HCT116 (cell line): Measurements from ENCODE around the gene STX16.

Source experiments
- EGR1 ChIP-seq: IDR thresholded peaks from 2 replicates; pipeline ENCODE4 v1.6.1; 2012; ENCODE audit warnings: low read depth
- FOSL1 ChIP-seq: IDR thresholded peaks from 2 replicates; pipeline ENCODE4 v1.6.1; 2012; ENCODE audit warnings: low read depth
- POLR2AphosphoS5 ChIP-seq: IDR thresholded peaks from 2 replicates; pipeline ENCODE4 v1.6.1; 2011; ENCODE audit warnings: mild to moderate bottlenecking, low read depth, low read length, moderate library complexity
- RAD21 ChIP-seq: IDR thresholded peaks from 2 replicates; pipeline ENCODE4 v1.6.1; 2012; ENCODE audit warnings: low read depth, mild to moderate bottlenecking
- TCF7L2 ChIP-seq: IDR thresholded peaks from 2 replicates; pipeline ENCODE4 v1.7.0; 2011; ENCODE audit warnings: borderline replicate concordance, inconsistent platforms; ENCODE audit not compliant: insufficient read depth, insufficient read length; ENCODE audit errors: extremely low read depth
- ZFX ChIP-seq: fragments of 450-650 bp; IDR thresholded peaks from 2 replicates; pipeline ENCODE4 v1.6.1; 2017
- TF ChIP-seq, protein P1 (sequence below), 3 experiments: fragments of 200-600 bp in 1 of 3; sonication (generic) in 1 of 3; IDR thresholded peaks in 2 of 3; conservative IDR thresholded peaks in 1 of 3; 2 replicates each; pipeline ENCODE4 v1.5.1; 2012 to 2017; ENCODE audit warnings: low read depth in 2 of 3, low read length in 2 of 3, antibody characterized with exemption in 1 of 3, borderline replicate concordance in 1 of 3, control low read depth in 1 of 3, mild to moderate bottlenecking in 1 of 3, mixed read lengths in 1 of 3, mixed run types in 1 of 3, moderate library complexity in 1 of 3; ENCODE audit not compliant: insufficient read depth in 1 of 3

GRCh38 chr20:58624687-58625086, 26.4 kb upstream of the STX16 start:
- no peak for TF ChIP-seq RAD21
- TF ChIP-seq, protein P1, sequence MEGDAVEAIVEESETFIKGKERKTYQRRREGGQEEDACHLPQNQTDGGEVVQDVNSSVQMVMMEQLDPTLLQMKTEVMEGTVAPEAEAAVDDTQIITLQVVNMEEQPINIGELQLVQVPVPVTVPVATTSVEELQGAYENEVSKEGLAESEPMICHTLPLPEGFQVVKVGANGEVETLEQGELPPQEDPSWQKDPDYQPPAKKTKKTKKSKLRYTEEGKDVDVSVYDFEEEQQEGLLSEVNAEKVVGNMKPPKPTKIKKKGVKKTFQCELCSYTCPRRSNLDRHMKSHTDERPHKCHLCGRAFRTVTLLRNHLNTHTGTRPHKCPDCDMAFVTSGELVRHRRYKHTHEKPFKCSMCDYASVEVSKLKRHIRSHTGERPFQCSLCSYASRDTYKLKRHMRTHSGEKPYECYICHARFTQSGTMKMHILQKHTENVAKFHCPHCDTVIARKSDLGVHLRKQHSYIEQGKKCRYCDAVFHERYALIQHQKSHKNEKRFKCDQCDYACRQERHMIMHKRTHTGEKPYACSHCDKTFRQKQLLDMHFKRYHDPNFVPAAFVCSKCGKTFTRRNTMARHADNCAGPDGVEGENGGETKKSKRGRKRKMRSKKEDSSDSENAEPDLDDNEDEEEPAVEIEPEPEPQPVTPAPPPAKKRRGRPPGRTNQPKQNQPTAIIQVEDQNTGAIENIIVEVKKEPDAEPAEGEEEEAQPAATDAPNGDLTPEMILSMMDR (IDR thresholded peaks at IDR 0.05 in 2 of 3, conservative IDR thresholded peaks at IDR 0.05 in 1 of 3; ENCODE audit: borderline replicate concordance in 1 of 3, insufficient read depth in 1 of 3, low read depth in 2 of 3, low read length in 2 of 3): no peak
- no peak for TF ChIP-seq POLR2AphosphoS5
- TF ChIP-seq TCF7L2: no peak
- no peak for TF ChIP-seq ZFX
- no peak for TF ChIP-seq FOSL1
- no peak for TF ChIP-seq EGR1
